Smooth muscle cell (in vitro differentiated cells): ENCODE measurements around the gene IRF3. TPM values are rescaled to one million over a fixed set of nuclear protein-coding genes. Genes with fewer than 3 reads are reported as not detected.

ENCODE experiments used
- DNase-seq: peaks from one replicate; lab custom pipeline; 2025; ENCODE audit not compliant: unreplicated experiment; lab: John Stamatoyannopoulos, UW
- H2AFZ ChIP-seq: fragments of 200-600 bp; sonication (generic); 2 replicates; pipeline ENCODE4 v1.6.0; 2016; ENCODE audit warnings: antibody characterized with exemption, low read depth, mild to moderate bottlenecking
- H3F3A ChIP-seq: fragments of 200-600 bp; sonication (generic); 2 replicates; pipeline ENCODE4 v1.6.0; 2017; ENCODE audit warnings: antibody characterized with exemption, low read depth
- H3K27ac ChIP-seq: fragments of 200-600 bp; sonication (generic); 2 replicates; pipeline ENCODE4 v1.5.1; 2016; ENCODE audit warnings: low read depth, mild to moderate bottlenecking
- H3K27me3 ChIP-seq: fragments of 200-600 bp; sonication (generic); 2 replicates; pipeline ENCODE4 v1.6.1; 2016; ENCODE audit warnings: low read depth, mild to moderate bottlenecking
- H3K36me3 ChIP-seq: fragments of 200-600 bp; sonication (generic); 2 replicates; pipeline ENCODE4 v1.5.1; 2016; ENCODE audit warnings: low read depth
- H3K4me1 ChIP-seq: fragments of 200-600 bp; sonication (generic); 2 replicates; pipeline ENCODE4 v1.5.1; 2016; ENCODE audit warnings: low read depth
- H3K4me2 ChIP-seq: fragments of 200-600 bp; sonication (generic); 2 replicates; pipeline ENCODE4 v1.6.0; 2016; ENCODE audit warnings: mild to moderate bottlenecking
- H3K4me3 ChIP-seq: fragments of 200-600 bp; sonication (generic); 2 replicates; pipeline ENCODE4 v1.5.1; 2016; ENCODE audit warnings: mild to moderate bottlenecking
- H3K79me2 ChIP-seq: fragments of 200-600 bp; sonication (generic); 2 replicates; pipeline ENCODE4 v1.6.0; 2016; ENCODE audit warnings: low read depth, mild to moderate bottlenecking
- H3K9ac ChIP-seq: fragments of 200-600 bp; sonication (generic); 2 replicates; pipeline ENCODE4 v1.6.0; 2016; ENCODE audit warnings: low read depth
- H3K9me3 ChIP-seq: fragments of 200-600 bp; sonication (generic); replicated peaks from 2 replicates; pipeline ENCODE4 v1.5.1; 2016; ENCODE audit warnings: low read depth
- H4K20me1 ChIP-seq: fragments of 200-600 bp; sonication (generic); 2 replicates; pipeline ENCODE4 v1.6.0; 2016; ENCODE audit warnings: low read depth
- CTCF ChIP-seq: fragments of 200-600 bp; sonication (generic); IDR thresholded peaks from 2 replicates; pipeline ENCODE4 v1.5.1; 2017; ENCODE audit warnings: borderline replicate concordance, mild to moderate bottlenecking, antibody characterized with exemption; ENCODE audit not compliant: insufficient read depth, poor library complexity, severe bottlenecking
- WGBS: methylation state at CpG from one replicate; pipeline ENCODE4 v1.1.7; 2016; ENCODE audit warnings: low lambda C conversion rate; 5-methylcytosine and 5-hydroxymethylcytosine counted together
- polyA plus RNA-seq: library from polyadenylated mRNA; unstranded; fragments of >200 nt; fragmentation: Nextera tagmentation; extraction: Ambion mirVana; gene quantifications from 2 replicates; pipeline ENCODE4 v1.2.1, GENCODE V29; 2016
- total RNA-seq: library from RNA; depleted of rRNA; stranded (reverse); fragments of >200 nt; gene quantifications from 2 replicates; pipeline ENCODE4 v1.2.3, GENCODE V29; 2014

The IRF3 gene
- total and polyA plus RNA-seq, 2 experiments from 2014 or later: 35.1 to 45.9 TPM

GRCh38 chr19:49696115-49696514 is 30.5 kb upstream of the IRF3 start:
- Histone ChIP-seq H3K4me1 (no peaks in the 10 kb centered on the region), H3K79me2 (no peaks in the 10 kb centered on the region), H4K20me1 (no peaks in the 10 kb centered on the region), H3K27me3 (no peaks in the 10 kb centered on the region), H3F3A (no peaks in the 10 kb centered on the region), H3K36me3 (no peaks in the 10 kb centered on the region), H3K4me2 (no peak overlapping the region), H2AFZ (no peak overlapping the region), H3K9me3 (no peaks in the 10 kb centered on the region), H3K4me3 (no peak overlapping the region), H3K27ac (no peak overlapping the region), H3K9ac (no peak overlapping the region)
- no peak for DNase-seq
- 84% methylated on average over 6 of the region's 6 CpGs for WGBS
- TF ChIP-seq CTCF: no peak

- Histone ChIP-seq H3K4me1 (no peaks in the 10 kb centered on the region), H2AFZ (no peak overlapping the region), H4K20me1 (peaks cover 9% of the 10 kb centered on the region), H3K4me2 (no peak overlapping the region), H3K27me3 (no peaks in the 10 kb centered on the region), H3K4me3 (no peak overlapping the region), H3K27ac (no peak overlapping the region), H3K79me2 (no peaks in the 10 kb centered on the region), H3F3A (no peaks in the 10 kb centered on the region), H3K9ac (no peak overlapping the region), H3K9me3 (no peaks in the 10 kb centered on the region), H3K36me3 (no peaks in the 10 kb centered on the region)
- DNase-seq: no peak
- no peak for TF ChIP-seq CTCF
- WGBS: 89% methylated on average over 13 of the region's 16 CpGs
These were observed 26.5 kb upstream of the IRF3 start for GRCh38 chr19:49692147-49692506.

GRCh38 chr19:49691243-49692146 is 25.8 kb upstream of the IRF3 start:
- Histone ChIP-seq H3K79me2 (no peaks in the 10 kb centered on the region), H3K4me1 (no peaks in the 10 kb centered on the region), H3K4me2 (peak overlapping the region; percentile 92), H3F3A (no peaks in the 10 kb centered on the region), H3K27me3 (no peaks in the 10 kb centered on the region), H3K36me3 (no peaks in the 10 kb centered on the region), H4K20me1 (peaks cover 13% of the 10 kb centered on the region), H3K27ac (no peak overlapping the region), H2AFZ (peak overlapping the region; percentile 45), H3K9ac (no peak overlapping the region), H3K9me3 (no peaks in the 10 kb centered on the region), H3K4me3 (peak overlapping the region; percentile 55)
- no peak for TF ChIP-seq CTCF
- 11% methylated on average over 39 of the region's 39 CpGs for WGBS
- DNase-seq: peak; percentile 29

- Histone ChIP-seq H3K27me3 (no peaks in the 10 kb centered on the region), H3K79me2 (no peaks in the 10 kb centered on the region), H3K4me3 (peak within 1 kb of the TSS; percentile 55), H3K9ac (peak within 1 kb of the TSS; percentile 10), H4K20me1 (peaks cover 13% of the 10 kb centered on the region), H3K36me3 (no peaks in the 10 kb centered on the region), H3F3A (no peaks in the 10 kb centered on the region), H3K4me2 (peak within 1 kb of the TSS; percentile 92), H2AFZ (peak within 1 kb of the TSS; percentile 52), H3K27ac (no peak within 1 kb of the TSS), H3K4me1 (no peaks in the 10 kb centered on the region), H3K9me3 (no peaks in the 10 kb centered on the region)
- TF ChIP-seq CTCF: no peak
- 1% methylated on average over 38 of the region's 38 CpGs for WGBS
- DNase-seq: peak; percentile 29
These were observed 25.1 kb upstream of the IRF3 start, which contains the start of gene CPT1C for GRCh38 chr19:49690656-49691242. Gene CPT1C (plus strand): TSS chr19:49691116. CDS start chr19:49692253, 1,137 bp downstream.
